Gastroesophageal sphincter (tissue), 4 donors: ENCODE results near the gene ARL10. TPM values are rescaled to one million over a fixed set of nuclear protein-coding genes. Genes with fewer than 3 reads are reported as not detected.

Experiments used
- ATAC-seq: fragments of 150-250 bp; one replicate; pipeline ENCODE4 v1.9.1; 2016; ENCODE audit warnings: mild to moderate bottlenecking, moderate library complexity
- H3K27ac ChIP-seq, 4 donors: fragments of 200-600 bp; sonication (generic) in 3 of 4; 1 replicate in 3 of 4; 2 replicates in 1 of 4; pipeline ENCODE4 v1.5.1; 2016 to 2019
- H3K27me3 ChIP-seq: fragments of 200-600 bp; sonication (generic); one replicate; pipeline ENCODE4 v1.5.1; 2019
- H3K36me3 ChIP-seq, 2 donors: fragments of 200-600 bp; sonication (generic); one replicate each; pipeline ENCODE4 v1.5.1; 2019; ENCODE audit warnings: control low read depth in 1 of 2
- H3K4me1 ChIP-seq, 3 donors: fragments of 200-600 bp; sonication (generic); 1 replicate in 2 of 3; 2 replicates in 1 of 3; pipeline ENCODE4 v1.5.1; 2016 to 2019; ENCODE audit warnings: control low read depth in 2 of 3
- H3K4me3 ChIP-seq, 2 donors: fragments of 200-600 bp; sonication (generic); one replicate each; pipeline ENCODE4 v1.5.1; 2019; ENCODE audit warnings: mild to moderate bottlenecking in 1 of 2, moderate library complexity in 1 of 2
- H3K9me3 ChIP-seq, 3 donors: fragments of 200-600 bp; sonication (generic); one replicate each; pipeline ENCODE4 v1.5.1; 2017 to 2019; ENCODE audit warnings: control low read depth in 2 of 3
- CTCF ChIP-seq, 4 experiments: fragments of 200-600 bp in 2 of 4; fragments of 450-650 bp in 2 of 4; sonication (generic) in 1 of 4; IDR thresholded peaks; one replicate each; pipeline ENCODE4 v1.5.1; 2017 to 2019; ENCODE audit warnings: antibody characterized with exemption in 4 of 4, mild to moderate bottlenecking in 2 of 4, moderate library complexity in 2 of 4
- EP300 ChIP-seq: sonication (generic); formaldehyde crosslinking; IDR thresholded peaks from one replicate; pipeline ENCODE4 v1.6.1; 2017; ENCODE audit warnings: antibody characterized with exemption, mild to moderate bottlenecking
- POLR2A ChIP-seq, 2 donors: fragments of 450-650 bp; IDR thresholded peaks; one replicate each; pipeline ENCODE4 v1.6.1; 2017; ENCODE audit warnings: antibody characterized with exemption in 2 of 2, mild to moderate bottlenecking in 2 of 2, moderate library complexity in 1 of 2
- POLR2AphosphoS5 ChIP-seq: sonication (generic); formaldehyde crosslinking; IDR thresholded peaks from one replicate; pipeline ENCODE4 v1.6.1; 2017; ENCODE audit warnings: antibody characterized with exemption
- WGBS, 2 donors: methylation state at CpG; one replicate each; pipeline ENCODE4 v1.1.5; 2018; ENCODE audit warnings: low coverage in 1 of 2; 5-methylcytosine and 5-hydroxymethylcytosine counted together
- total RNA-seq, 4 donors: library from RNA; depleted of rRNA; stranded (reverse); fragments of >200 nt; gene quantifications; one replicate each; pipeline ENCODE4 v1.1.0, GENCODE V29; 2016

ARL10 gene
- total RNA-seq, 4 donors from 2014 or later, result 4.4 to 23.3 (median 10.8) TPM

GRCh38 chr5:176368726-176369125 is 3.4 kb downstream of the ARL10 start:
- H3K4me1 ChIP-seq, result peaks cover 0 to 49% (median 4%) of the 10 kb centered on the region in 3 donors
- H3K4me3 ChIP-seq, result no peak overlapping the region
- TF ChIP-seq EP300, result no peak
- no peak for TF ChIP-seq POLR2AphosphoS5
- TF ChIP-seq POLR2A (IDR thresholded peaks at IDR 0.05), result no peak
- no peak for TF ChIP-seq CTCF (IDR thresholded peaks at IDR 0.05)
- no peaks in the 10 kb centered on the region for H3K9me3 ChIP-seq
- no peaks in the 10 kb centered on the region for H3K27me3 ChIP-seq
- no peak for ATAC-seq
- no peak overlapping the region for H3K27ac ChIP-seq
- WGBS, 2 donors, result 92% methylated on average over 5 of the region's 13 CpGs; no CpG with 5 or more reads in 1 of the 2 donors
- H3K36me3 ChIP-seq, result peaks cover 0 to 53% of the 10 kb centered on the region in 2 donors

GRCh38 chr5:176369934-176370711 is 4.8 kb downstream of the ARL10 start:
- no peaks in the 10 kb centered on the region for H3K9me3 ChIP-seq
- H3K4me1 ChIP-seq, result peaks cover 0 to 44% (median 4%) of the 10 kb centered on the region in 3 donors
- ATAC-seq, result no peak
- TF ChIP-seq EP300 (no peak), CTCF (IDR thresholded peaks at IDR 0.05) (no peak), POLR2AphosphoS5 (no peak), POLR2A (IDR thresholded peaks at IDR 0.05) (no peak)
- peaks cover 0 to 53% of the 10 kb centered on the region in 2 donors for H3K36me3 ChIP-seq
- H3K27ac ChIP-seq, result no peak overlapping the region
- 79 to 90% methylated on average over 7 to 8 of the region's 8 CpGs for WGBS, 2 donors
- no peaks in the 10 kb centered on the region for H3K27me3 ChIP-seq
- H3K4me3 ChIP-seq, result no peak overlapping the region

GRCh38 chr5:176371621-176372539 is 6.6 kb downstream of the ARL10 start:
- ATAC-seq, result no peak
- WGBS, 2 donors, result 70 to 93% methylated on average over 2 to 8 of the region's 13 CpGs
- no peak overlapping the region for H3K4me3 ChIP-seq
- H3K27ac ChIP-seq, result peak overlapping the region in 2 of 4 donors; percentile 42 to 53
- H3K9me3 ChIP-seq, result no peaks in the 10 kb centered on the region
- H3K36me3 ChIP-seq, result peaks cover 0 to 59% of the 10 kb centered on the region in 2 donors
- H3K4me1 ChIP-seq, result peaks cover 0 to 32% (median 0%) of the 10 kb centered on the region in 3 donors
- no peaks in the 10 kb centered on the region for H3K27me3 ChIP-seq
- no peak for TF ChIP-seq CTCF (IDR thresholded peaks at IDR 0.05)
- TF ChIP-seq EP300, result no peak
- no peak for TF ChIP-seq POLR2AphosphoS5
- TF ChIP-seq POLR2A (IDR thresholded peaks at IDR 0.05), result no peak

DNA sequence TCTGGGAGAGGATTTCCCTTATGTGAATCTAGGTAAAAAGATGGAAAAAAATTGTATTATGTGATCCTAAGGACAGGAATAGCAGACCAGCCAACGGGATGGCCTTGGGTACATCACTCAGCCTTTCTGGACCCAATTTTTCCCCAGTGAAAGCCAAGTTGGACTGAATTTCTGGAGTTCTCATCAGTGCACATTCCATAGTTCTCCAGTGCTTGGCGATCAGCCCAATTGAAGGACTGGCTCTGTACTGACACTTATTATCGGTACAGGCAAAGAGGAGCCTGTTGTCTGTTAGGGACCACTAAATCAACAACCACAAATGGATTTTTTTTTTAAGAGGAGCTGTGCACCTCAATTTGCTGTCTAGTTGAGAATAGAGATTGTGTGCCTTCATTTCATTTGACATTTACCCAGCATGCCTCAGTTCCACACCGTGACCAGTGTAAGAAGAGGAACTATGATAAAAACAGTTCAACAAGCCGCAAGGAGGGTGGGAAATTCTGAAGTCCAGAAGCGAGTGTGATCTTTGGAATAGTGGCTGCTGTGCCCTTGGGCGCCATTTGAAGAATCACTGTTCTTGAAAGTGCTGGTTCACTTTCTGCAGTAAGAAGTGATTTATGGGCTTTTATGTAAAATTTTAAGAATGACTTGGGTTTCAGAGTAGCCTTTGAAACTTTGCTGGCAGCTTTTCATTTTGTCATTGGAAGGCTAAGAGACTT is 8.0 kb downstream of the ARL10 start:
- WGBS, 2 donors, result 56 to 60% methylated on average over 5 to 7 of the region's 7 CpGs
- no peak for TF ChIP-seq POLR2AphosphoS5
- no peak for TF ChIP-seq CTCF (IDR thresholded peaks at IDR 0.05)
- no peak for TF ChIP-seq POLR2A (IDR thresholded peaks at IDR 0.05)
- no peak for TF ChIP-seq EP300
- H3K27ac ChIP-seq, result peak overlapping the region in 3 of 4 donors; percentile 14 to 53 (median 42)

More for the DNA sequence above, 8.0 kb downstream of the ARL10 start:
- no peaks in the 10 kb centered on the region for H3K27me3 ChIP-seq
- no peaks in the 10 kb centered on the region for H3K9me3 ChIP-seq
- H3K36me3 ChIP-seq, result peaks cover 0 to 46% of the 10 kb centered on the region in 2 donors
- ATAC-seq, result no peak
- peaks cover 0 to 23% (median 0%) of the 10 kb centered on the region in 3 donors for H3K4me1 ChIP-seq
- H3K4me3 ChIP-seq, result no peak overlapping the region
